ENCODE data around the gene PAX5. TPM values are rescaled to one million over a fixed set of nuclear protein-coding genes. Genes with fewer than 3 reads are reported as not detected.

Gene PAX5
- total RNA-seq, 1 experiment from 2014 or later, result 0.39 TPM

DNA sequence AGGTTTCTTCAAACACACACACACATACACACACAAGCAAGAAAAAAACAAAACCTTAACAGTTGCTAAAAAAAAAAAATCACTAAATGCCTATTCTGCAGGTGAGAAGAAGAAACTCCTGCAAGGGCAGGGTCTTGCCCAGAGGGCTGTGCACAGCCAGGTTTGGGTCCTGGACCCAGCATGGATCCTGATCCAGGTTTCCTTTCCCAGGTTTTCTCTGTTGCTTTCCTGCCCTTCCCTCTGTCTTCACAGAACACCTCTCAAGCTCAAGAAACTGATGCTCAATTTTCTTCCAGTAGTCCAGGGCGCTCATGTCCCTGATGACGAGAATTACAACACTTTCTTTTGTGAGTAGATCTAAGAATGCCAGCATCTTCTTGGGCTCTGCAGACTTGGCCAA lies 136.6 kb downstream of the PAX5 start:
- H3K27ac Mint-ChIP-seq, result no peak overlapping the region; a peak in 1 of 7 replicates
- Histone ChIP-seq H3K9me3 (ENCODE audit: control insufficient read depth, low read depth, low read length) (no peaks in the 10 kb centered on the region), H2BK5ac (ENCODE audit: insufficient read length, low read length) (no peak overlapping the region), H3K27me3 (ENCODE audit: insufficient read depth, low read length) (no peaks in the 10 kb centered on the region; the same call in 1 of the 2 replicates), H3T11ph (ENCODE audit: low read length) (no peak overlapping the region), H4K20me1 (ENCODE audit: control insufficient read depth, insufficient read depth, insufficient read length) (no peaks in the 10 kb centered on the region), H3K27ac (ENCODE audit: insufficient read length, low read depth, low read length) (no peak overlapping the region), H3K4me2 (ENCODE audit: insufficient read depth, insufficient read length, low read length) (no peak overlapping the region), H3K4ac (ENCODE audit: low read depth, low read length) (no peak overlapping the region), H3K23me2 (ENCODE audit: insufficient read length, low read depth, low read length, poor library complexity, severe bottlenecking) (no peaks in the 10 kb centered on the region), H3K18ac (ENCODE audit: insufficient read length, low read depth, low read length) (no peak overlapping the region), H2AFZ (ENCODE audit: low read length) (no peak overlapping the region), H3K23ac (ENCODE audit: insufficient read length, low read depth, low read length) (no peak overlapping the region), H3K9ac (ENCODE audit: extremely low read depth, insufficient read length, low read length) (no peak overlapping the region), H3K56ac (ENCODE audit: insufficient read length, low read depth, low read length) (no peak overlapping the region), H4K91ac (ENCODE audit: insufficient read length, low read depth, low read length) (no peak overlapping the region), H2BK120ac (ENCODE audit: low read depth, low read length, poor library complexity, severe bottlenecking) (no peak overlapping the region), H3K79me1 (ENCODE audit: insufficient read depth, low read depth, low read length, poor library complexity, severe bottlenecking) (no peaks in the 10 kb centered on the region), H2BK20ac (ENCODE audit: low read depth, low read length, poor library complexity, severe bottlenecking) (no peak overlapping the region), H3K4me1 (ENCODE audit: insufficient read depth, low read length) (no peaks in the 10 kb centered on the region), H3K14ac (ENCODE audit: insufficient read depth, low read length) (no peak overlapping the region), H3K79me2 (ENCODE audit: insufficient read depth, low read length) (no peaks in the 10 kb centered on the region), H4K5ac (ENCODE audit: insufficient read length, low read depth, low read length) (no peak overlapping the region), H2AK5ac (ENCODE audit: insufficient read length, low read length) (no peak overlapping the region), H2BK15ac (ENCODE audit: low read depth, low read length) (no peak overlapping the region), H4K8ac (replicated peaks; ENCODE audit: insufficient read length, low read depth, low read length) (no peak overlapping the region), H2BK12ac (ENCODE audit: insufficient read length, low read depth, low read length) (no peak overlapping the region)
- H3K27me3 Mint-ChIP-seq (ENCODE audit: low read depth), result peaks cover 6% of the 10 kb centered on the region
- H3K36me3 Mint-ChIP-seq (ENCODE audit: insufficient read depth in 1 of 3, low read depth in 3 of 3), result no peaks in the 10 kb centered on the region
- TF ChIP-seq, protein P1, sequence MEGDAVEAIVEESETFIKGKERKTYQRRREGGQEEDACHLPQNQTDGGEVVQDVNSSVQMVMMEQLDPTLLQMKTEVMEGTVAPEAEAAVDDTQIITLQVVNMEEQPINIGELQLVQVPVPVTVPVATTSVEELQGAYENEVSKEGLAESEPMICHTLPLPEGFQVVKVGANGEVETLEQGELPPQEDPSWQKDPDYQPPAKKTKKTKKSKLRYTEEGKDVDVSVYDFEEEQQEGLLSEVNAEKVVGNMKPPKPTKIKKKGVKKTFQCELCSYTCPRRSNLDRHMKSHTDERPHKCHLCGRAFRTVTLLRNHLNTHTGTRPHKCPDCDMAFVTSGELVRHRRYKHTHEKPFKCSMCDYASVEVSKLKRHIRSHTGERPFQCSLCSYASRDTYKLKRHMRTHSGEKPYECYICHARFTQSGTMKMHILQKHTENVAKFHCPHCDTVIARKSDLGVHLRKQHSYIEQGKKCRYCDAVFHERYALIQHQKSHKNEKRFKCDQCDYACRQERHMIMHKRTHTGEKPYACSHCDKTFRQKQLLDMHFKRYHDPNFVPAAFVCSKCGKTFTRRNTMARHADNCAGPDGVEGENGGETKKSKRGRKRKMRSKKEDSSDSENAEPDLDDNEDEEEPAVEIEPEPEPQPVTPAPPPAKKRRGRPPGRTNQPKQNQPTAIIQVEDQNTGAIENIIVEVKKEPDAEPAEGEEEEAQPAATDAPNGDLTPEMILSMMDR (conservative IDR thresholded peaks at IDR 0.05), result no peak
- peaks cover 9 to 35% of the 10 kb centered on the region in 2 experiments for H3K4me1 Mint-ChIP-seq
- no peaks in the 10 kb centered on the region; a peak in 1 of 5 replicates for H3K9me3 Mint-ChIP-seq
- DNase-seq, result peak; percentile 17
- no peak overlapping the region for H3K4me3 Mint-ChIP-seq
- WGBS (ENCODE audit: extremely low coverage, insufficient read length, low lambda C conversion rate), result no CpG with 5 or more reads among the region's 2 CpGs
